ENCODE measurements around the gene CGN. TPM values are rescaled to one million over a fixed set of nuclear protein-coding genes. Genes with fewer than 3 reads are reported as not detected.
A peak's percentile ranks its signal among the peaks of the same experiment; 100 is the strongest.

Gene CGN
- total and polyA plus RNA-seq, 7 donors = 0.33 to 132 (median 1.8) TPM

DNA sequence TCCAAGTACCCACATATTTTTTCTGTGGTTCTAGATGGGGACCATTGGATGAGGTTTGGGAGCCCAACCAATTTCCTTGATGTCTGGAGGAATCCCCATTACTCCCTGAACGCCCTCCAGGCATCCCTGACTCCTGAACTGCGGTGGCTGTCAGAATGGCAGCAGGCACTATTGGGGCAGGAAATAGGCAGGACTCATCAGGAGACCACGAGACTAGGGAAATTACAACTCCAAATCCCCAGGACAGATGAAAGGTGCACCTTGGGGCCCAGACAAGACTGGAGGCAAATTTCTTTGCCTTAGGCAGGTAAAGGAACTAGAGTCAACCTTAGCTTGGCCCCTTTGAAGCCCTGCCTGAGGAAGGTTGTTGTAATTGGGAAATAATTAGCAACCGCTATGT is 1.1 kb downstream of the CGN start:
- H3K27me3 ChIP-seq = no peaks in the 10 kb centered on the region
- peaks cover 0 to 17% (median 12%) of the 10 kb centered on the region in 4 donors for H3K4me1 ChIP-seq
- intact Hi-C loops (cut with DNase I) = loop anchor here (5.0 kb wide), 1 partner anchor 55 kb away; the partner anchor contains the start of gene POGZ
- TF ChIP-seq POLR2A (IDR thresholded peaks at IDR 0.05) (no peak), POLR2AphosphoS5 (IDR thresholded peaks at IDR 0.05) (no peak), EP300 (IDR thresholded peaks at IDR 0.05) (no peak)
- TF ChIP-seq, protein P1, sequence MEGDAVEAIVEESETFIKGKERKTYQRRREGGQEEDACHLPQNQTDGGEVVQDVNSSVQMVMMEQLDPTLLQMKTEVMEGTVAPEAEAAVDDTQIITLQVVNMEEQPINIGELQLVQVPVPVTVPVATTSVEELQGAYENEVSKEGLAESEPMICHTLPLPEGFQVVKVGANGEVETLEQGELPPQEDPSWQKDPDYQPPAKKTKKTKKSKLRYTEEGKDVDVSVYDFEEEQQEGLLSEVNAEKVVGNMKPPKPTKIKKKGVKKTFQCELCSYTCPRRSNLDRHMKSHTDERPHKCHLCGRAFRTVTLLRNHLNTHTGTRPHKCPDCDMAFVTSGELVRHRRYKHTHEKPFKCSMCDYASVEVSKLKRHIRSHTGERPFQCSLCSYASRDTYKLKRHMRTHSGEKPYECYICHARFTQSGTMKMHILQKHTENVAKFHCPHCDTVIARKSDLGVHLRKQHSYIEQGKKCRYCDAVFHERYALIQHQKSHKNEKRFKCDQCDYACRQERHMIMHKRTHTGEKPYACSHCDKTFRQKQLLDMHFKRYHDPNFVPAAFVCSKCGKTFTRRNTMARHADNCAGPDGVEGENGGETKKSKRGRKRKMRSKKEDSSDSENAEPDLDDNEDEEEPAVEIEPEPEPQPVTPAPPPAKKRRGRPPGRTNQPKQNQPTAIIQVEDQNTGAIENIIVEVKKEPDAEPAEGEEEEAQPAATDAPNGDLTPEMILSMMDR (IDR thresholded peaks at IDR 0.05) = no peak
- H3K36me3 ChIP-seq = no peaks in the 10 kb centered on the region
- peak overlapping the region in 1 of 4 donors; percentile 54 for H3K4me3 ChIP-seq
- peak; percentile 9 for DNase-seq
- H3K9me3 ChIP-seq = no peaks in the 10 kb centered on the region
- WGBS, 2 donors = 9 to 54% methylated on average over 4 of the region's 4 CpGs
- no peak overlapping the region for H3K27ac ChIP-seq

DNA sequence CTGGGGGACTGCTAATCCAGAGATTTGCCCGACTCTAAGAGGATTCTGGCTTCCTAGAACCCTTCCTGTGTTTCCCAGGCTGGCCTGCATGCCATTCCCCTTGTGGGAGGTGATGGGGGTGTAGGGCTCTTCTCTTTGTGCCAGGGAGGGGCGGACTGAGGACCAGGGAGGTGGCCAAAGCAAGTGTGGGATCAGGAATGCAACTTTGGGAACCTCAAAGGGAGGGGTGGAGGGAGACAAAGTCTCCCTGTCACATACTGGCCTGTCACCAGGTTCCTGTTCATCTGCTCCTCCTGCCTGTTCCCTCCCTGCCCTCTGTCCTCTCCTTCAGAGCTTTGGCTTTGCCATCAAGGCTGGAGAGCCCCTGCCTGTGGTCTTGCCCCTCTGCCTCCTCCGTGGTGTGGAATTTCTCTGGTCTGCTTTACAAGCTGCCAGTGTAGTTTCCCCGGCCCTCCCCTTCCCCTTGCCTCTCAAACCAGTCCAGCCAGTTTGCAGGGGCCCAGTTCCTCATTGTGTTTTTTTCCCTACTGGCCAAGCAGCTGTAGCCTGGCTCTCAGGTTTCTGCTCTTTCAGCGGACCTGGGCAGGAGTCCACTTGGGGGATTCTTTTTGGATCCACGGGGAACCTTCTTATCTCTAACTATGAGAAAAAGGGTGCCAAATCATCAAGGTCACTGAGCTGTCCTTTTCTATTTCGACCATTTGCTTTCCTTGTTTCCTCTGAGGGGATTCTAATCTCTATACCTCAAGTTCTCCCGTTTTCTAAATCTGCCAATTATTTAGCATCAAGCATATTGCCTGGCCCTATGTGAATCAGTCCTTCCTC is 1.8 kb downstream of the CGN start:
- H3K36me3 ChIP-seq = no peaks in the 10 kb centered on the region
- peak; percentile 34 for DNase-seq
- no peak overlapping the region for H3K27ac ChIP-seq
- H3K4me3 ChIP-seq = no peak overlapping the region
- WGBS, 2 donors = 13 to 46% methylated on average over 8 of the region's 8 CpGs
- no peaks in the 10 kb centered on the region for H3K27me3 ChIP-seq
- no peaks in the 10 kb centered on the region for H3K9me3 ChIP-seq
- intact Hi-C loops (cut with DNase I) = loop anchor here (5.0 kb wide), 1 partner anchor 56 kb away; the partner anchor contains the start of gene POGZ
- peaks cover 0 to 17% (median 12%) of the 10 kb centered on the region in 4 donors for H3K4me1 ChIP-seq
- TF ChIP-seq EP300 (IDR thresholded peaks at IDR 0.05) = no peak
- no peak for TF ChIP-seq POLR2AphosphoS5 (IDR thresholded peaks at IDR 0.05)
- peak in 1 of 2 donors; percentile 36 for TF ChIP-seq POLR2A (IDR thresholded peaks at IDR 0.05)
- TF ChIP-seq, protein P1 (IDR thresholded peaks at IDR 0.05) = no peak

DNA sequence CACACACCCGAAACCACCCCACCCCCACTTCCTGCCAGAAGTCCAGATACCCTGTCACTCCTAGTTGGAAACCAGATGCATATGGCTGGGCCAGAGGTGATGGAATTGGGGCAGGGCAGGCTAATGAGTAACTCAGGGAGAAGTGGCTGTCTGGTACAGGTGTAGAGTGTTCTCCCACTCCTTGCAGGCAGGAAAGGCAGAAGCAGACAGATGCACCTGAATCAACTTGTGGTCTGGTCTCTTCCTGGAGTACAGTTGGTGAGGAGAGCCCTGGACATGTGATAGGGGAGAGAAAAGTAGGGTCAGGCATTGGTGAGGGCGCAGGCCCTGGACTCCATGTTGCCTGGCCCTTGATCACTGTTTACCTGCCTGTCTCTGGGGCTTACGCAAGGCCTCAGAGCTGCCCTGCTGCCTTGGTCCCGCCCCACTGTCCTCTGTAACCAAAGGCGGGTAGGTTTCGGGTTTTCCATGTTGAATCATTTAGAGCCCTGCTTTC is 2.5 kb downstream of the CGN start:
- peaks cover 0 to 17% (median 12%) of the 10 kb centered on the region in 4 donors for H3K4me1 ChIP-seq
- TF ChIP-seq EP300 (IDR thresholded peaks at IDR 0.05) (no peak), POLR2AphosphoS5 (IDR thresholded peaks at IDR 0.05) (no peak), POLR2A (IDR thresholded peaks at IDR 0.05) (no peak)
- TF ChIP-seq, protein P1 (IDR thresholded peaks at IDR 0.05) = no peak
- no peak overlapping the region for H3K4me3 ChIP-seq
- peak; percentile 24 for DNase-seq
- H3K27ac ChIP-seq = no peak overlapping the region
- H3K27me3 ChIP-seq = no peaks in the 10 kb centered on the region
- WGBS, 2 donors = 15 to 69% methylated on average over 6 of the region's 6 CpGs
- H3K9me3 ChIP-seq = no peaks in the 10 kb centered on the region
- intact Hi-C loops (cut with DNase I) = loop anchor here (5.0 kb wide), 1 partner anchor 56 kb away; the partner anchor contains the start of gene POGZ
- no peaks in the 10 kb centered on the region for H3K36me3 ChIP-seq

DNA sequence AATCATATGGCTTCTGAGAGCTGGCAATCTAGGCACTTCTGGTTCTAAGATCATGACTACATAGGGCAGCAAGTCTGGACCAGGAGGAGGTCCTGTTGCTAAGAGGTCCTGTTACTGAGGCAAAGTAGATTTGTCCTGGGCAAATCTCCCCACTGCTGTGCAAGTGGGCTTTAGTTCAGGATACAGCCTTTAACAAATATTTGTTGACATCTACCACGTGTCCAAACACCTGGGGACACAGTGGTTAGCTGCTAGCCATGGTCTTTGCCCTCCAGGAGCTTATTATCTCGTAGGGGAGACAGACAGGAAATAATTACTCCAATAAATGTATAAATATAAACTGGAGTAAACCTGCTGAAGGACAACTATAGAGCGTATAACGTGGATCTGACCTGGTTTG is 3.2 kb downstream of the CGN start:
- H3K4me1 ChIP-seq = peaks cover 0 to 17% (median 12%) of the 10 kb centered on the region in 4 donors
- no peaks in the 10 kb centered on the region for H3K27me3 ChIP-seq
- no peak overlapping the region for H3K27ac ChIP-seq
- no peak overlapping the region for H3K4me3 ChIP-seq
- H3K36me3 ChIP-seq = no peaks in the 10 kb centered on the region
- DNase-seq = no peak
- no peaks in the 10 kb centered on the region for H3K9me3 ChIP-seq
- intact Hi-C loops (cut with DNase I) = loop anchor here (5.0 kb wide), 1 partner anchor 57 kb away; the partner anchor contains the start of gene POGZ
- TF ChIP-seq EP300 (IDR thresholded peaks at IDR 0.05) (no peak), POLR2A (IDR thresholded peaks at IDR 0.05) (no peak), POLR2AphosphoS5 (IDR thresholded peaks at IDR 0.05) (no peak)
- TF ChIP-seq, protein P1 (IDR thresholded peaks at IDR 0.05) = no peak
- 14 to 64% methylated on average over 4 of the region's 4 CpGs for WGBS, 2 donors
